GM18870 (cell line): ENCODE results near the gene ZNF600.
"Not testable (repeated sequence)": the region's sequence is repeated elsewhere in the genome, so short reads cannot be mapped to it uniquely, and the experiment has no call there.

Source experiments
- ATAC-seq: cut with Tn5 transposase; IDR thresholded peaks from one replicate; pipeline ENCODE4 v1.9.1; 2021; ENCODE audit warnings: moderate library complexity; ENCODE audit not compliant: unreplicated experiment

ZNF600 gene

DNA sequence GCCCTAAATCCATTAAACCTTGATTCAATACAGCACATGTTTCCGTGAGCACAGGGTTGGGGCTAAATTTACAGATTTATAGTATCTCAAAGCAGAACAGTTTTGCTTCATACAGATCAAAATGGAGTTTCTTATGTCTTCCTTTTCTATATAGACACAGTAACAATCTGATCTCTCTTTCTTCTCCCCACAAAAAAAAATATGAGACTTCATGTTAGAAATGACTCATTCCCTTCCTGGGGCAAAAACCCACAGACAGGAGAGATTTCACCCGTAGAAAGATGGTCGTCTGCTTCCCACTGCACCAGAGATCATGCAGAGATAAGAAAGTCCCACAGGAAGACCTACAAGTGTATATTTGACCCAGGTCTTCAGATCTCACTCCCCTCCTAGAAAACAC lies 44.1 kb downstream of the ZNF600 start:
- no peak for ATAC-seq

DNA sequence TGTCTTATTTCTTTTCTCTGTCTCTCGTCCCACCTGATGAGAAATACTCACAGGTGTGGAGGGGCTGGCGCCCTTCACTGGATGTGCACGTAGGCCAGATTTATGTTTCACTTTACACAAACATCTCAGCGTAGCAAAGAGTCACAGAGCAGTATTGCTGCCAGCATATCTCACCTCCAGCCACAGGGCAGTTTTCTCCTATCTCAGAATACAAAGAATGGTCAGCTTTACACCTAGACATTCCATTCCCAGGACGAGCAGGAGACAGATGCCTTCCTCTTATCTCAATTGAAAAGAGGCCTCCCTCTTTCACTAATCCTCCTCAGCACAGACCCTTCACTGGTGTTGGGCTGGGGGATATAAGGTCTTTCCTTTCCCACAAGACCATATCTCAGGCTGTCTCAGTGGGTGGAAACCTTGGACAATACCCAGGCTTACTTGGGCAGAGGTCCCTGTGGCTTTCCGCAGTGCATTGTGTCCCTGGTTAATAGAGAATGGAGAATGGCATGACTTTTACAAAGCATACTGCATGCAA lies 44.6 kb downstream of the ZNF600 start:
- ATAC-seq, result no peak

GRCh38 chr19:52741371-52741770 lies 45.2 kb downstream of the ZNF600 start:
- not testable (repeated sequence) for ATAC-seq

DNA sequence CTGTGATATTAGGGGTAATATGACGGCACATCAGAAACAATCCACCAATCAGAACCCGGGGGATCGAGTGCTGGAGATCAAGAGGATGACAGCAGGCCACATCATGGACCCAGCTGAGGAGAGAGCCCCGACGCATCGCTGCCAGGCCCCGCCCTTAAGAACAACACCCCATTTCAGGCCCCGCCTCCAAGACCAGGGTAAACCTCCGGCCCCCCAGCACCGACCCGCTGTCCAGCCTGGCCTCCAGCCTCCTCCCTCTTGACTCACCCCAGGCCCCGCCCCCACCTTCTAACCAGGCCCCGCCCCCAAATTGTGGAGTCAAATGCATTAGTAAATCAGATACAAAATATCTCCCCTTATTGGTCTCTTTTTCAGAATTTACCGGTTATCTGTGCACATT lies 47.0 kb downstream of the ZNF600 start:
- ATAC-seq, result no peak

- no peak for ATAC-seq
Observed at GRCh38 chr19:52735734-52736133, 50.9 kb downstream of the ZNF600 start.

DNA sequence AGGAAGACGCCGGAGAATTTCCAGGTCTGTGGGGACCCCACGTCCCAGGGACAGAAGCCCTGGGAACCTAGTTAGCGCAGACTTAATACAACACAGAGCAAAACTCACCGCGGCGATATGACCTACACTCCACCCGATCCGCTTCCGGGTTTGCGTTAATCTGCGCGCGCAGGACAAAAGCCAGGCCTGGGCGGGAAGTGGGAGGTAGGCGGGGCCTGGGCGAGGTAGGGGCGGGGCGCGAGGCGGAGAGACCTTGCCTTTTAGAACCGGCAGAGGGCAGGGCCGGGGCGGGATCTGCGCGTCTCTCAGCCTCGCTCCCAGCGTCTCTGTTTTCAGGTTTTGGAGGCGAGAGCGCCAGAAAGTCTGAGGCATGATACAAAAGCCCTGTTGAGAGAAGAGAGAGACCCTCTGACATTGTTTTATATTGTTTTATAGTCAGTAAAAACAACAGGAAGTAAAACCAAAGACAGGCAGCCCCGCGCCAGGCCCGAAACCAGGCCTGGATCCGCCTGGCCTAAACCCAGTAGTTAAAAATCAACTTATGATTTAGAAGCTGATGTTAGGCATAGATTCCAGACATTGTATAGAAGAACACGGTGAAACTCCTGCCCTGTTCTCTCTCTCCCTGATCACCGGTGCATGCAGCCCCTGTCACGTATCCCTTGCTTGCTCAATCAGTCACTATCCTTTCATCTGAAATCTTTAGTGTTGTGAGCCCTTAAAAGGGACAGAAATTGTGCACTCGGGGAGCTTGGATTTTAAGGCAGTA lies 51.5 kb downstream of the ZNF600 start, which contains the start of gene ZNF611:
Gene ZNF611, minus strand, starts transcription at position 152 of the 769 bp plus-strand sequence. CDS start 19,150 bp downstream, outside the sequence.
- peak; percentile 53 for ATAC-seq

GRCh38 chr19:52734331-52734892 lies 52.2 kb downstream of the ZNF600 start:
- ATAC-seq, result peak; percentile 17

DNA sequence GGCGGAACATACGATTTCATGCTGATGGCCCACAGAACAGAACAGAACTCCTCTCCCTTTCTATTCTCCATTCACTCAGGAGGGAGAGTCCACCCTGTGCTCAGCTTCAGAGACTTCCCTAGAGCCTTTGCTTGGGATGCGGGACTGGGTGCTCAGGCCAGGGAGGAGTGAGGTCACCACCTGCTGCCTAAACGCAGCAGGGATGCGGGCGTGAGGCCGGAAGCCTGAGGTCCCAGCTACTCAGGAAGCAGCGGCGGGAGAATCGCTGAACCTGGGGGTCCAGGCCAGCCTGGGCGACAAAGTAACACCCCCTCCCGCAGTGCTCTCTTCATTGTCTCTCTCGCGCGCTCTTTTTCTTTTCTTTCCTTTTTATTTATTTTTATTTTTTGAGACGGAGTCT lies 60.5 kb downstream of the ZNF600 start:
- not testable (repeated sequence) for ATAC-seq

GRCh38 chr19:52725528-52725961 lies 61.0 kb downstream of the ZNF600 start:
- no peak for ATAC-seq

DNA sequence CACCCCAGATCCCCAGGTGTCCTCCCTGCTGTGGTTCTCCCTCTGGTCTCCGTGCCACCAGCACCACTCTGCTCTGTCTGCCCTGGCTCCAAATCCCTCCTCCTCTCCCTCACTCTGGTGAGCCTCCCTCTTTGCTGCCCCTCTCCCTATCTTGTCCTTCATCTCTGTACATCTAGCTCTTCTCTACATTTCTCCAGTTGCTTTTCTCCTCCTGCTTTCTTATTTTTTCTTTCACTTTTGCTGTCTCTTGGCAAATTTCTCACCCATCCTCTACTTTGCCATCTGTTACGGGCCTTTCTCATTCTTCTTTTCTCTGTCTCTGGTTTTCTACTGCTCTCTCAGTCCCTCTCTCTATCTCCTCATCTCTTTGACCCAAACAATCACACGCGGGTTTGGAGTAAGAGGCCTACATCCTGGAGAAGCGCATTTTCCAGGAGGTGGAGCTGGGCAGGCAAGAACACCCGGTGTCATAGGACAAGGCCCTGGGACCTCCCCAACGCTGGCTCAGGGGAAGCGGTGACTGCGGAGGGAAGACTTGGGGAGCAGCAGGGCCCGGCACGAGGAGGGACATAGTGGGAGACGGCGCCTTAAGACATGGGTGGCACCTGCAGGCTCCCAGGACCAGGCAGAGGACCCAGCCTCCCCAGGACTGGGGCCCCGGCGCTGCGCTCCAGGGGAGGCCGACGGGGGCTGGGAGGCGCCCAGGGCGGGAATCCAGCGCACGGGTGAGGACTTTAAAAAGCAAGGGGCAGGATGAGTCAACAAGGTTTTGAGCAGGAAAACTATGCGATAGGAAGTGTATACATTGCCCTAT lies 61.7 kb downstream of the ZNF600 start:
- ATAC-seq, result no peak

- not testable (repeated sequence) for ATAC-seq
Observed at GRCh38 chr19:52723907-52724598, 62.5 kb downstream of the ZNF600 start.

DNA sequence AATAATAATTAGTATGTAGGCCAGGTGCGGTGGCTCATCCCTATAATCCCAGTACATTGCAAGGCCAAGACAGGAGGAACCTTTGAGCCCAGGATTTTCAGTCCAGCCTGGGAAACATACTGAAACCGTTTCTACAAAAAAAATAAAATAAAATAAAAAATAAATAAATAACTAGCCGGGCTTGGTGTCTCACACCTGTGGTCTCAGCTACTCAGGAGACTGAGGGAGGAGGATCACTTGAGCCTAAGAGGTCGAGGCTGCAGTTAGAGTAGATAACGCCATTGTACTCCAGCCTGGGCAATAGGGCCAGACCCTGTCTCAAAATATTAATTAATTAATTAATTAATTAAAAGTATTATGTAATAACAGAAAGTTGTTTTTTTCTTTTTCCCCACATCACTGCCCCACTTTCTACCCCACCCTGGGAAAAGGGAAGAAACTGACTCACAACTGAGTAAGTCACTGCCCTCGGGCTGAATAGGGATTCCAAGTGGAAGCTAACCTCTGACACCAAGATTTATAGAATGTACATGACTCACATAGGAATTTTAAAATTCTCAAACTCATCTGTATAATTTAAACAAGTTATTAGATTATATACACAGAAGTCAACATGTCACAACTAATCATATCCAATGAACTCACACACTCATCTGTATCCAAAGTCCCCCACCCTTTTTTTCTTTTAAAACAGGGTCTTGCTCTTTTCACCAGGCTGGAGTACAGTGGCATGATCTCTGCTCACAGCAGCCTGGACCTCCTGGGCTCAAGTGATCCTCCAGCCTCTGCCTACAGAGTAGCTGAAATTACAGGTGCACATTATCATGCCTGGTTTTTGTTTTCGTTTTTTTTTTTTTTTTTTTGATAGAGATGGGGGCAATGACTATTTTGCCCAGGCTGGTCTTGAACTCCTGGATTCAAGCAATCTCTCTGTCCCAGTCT lies 64.3 kb downstream of the ZNF600 start:
- ATAC-seq, result no peak

- ATAC-seq, result not testable (repeated sequence)
Observed at GRCh38 chr19:52720541-52720940, 66.0 kb downstream of the ZNF600 start.

DNA sequence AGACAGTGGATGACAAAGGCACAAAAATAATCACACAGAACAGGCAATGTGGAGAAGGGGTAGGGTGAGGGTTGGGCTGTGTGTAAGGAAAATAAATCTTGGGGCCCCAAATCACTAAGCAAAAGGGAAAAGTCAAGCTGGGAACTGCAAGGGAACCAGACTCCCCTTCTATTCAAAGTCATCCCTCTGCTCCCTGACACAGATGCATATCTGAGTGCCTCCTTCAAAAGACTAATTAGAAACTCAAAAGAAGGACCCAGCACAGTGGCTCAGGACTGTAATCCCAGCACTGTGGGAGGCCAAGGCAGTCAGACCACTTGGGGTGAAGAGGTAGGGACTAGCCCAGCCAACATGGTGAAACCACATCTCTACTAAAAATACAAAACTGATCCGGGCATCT lies 70.1 kb downstream of the ZNF600 start:
- no peak for ATAC-seq

DNA sequence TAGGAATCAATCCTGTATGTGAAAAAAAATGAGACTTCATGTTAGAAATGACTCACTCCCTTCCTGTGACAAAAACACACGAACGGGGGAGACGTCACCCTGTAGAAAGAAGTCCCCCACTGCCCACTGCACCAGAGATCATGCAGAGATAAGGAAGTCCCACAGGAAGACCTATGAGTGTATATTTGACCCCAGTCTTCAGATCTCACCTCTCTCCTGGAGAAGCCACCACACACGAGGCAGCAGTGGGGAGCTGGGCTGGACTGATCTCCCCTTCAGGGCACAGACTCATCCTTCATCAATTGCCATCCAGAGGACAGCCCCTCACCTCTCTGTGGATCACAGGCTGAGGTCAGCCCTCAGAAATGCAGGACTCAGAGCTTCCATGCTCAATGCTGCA lies 70.7 kb downstream of the ZNF600 start:
- ATAC-seq, result not testable (repeated sequence)

DNA sequence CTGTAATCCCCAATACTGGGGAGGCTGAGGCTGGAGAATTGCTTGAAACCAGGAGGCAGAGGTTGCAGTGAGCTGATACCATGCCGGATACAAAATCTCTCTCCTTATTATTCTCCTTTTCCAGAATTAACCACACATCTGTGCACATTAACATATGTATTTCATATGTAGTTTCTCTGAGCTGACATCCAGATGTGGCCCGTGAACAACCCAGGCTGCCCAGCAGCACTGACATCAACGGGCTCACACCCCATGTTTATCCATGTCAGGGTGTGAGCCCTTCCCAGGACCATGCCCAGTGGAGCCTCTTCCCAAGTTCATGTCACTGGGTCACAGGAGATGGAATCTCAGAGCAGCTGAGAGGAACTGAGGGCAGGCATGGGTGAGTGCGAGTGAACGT lies 71.3 kb downstream of the ZNF600 start:
- ATAC-seq, result not testable (repeated sequence)
